ENCODE measurements around the gene AKAP6.
"Not testable (repeated sequence)": the region's sequence is repeated elsewhere in the genome, so short reads cannot be mapped to it uniquely, and the experiment has no call there.

The AKAP6 gene

GRCh38 chr14:32762886-32763285 is 433.8 kb downstream of the AKAP6 start:
- Histone ChIP-seq H3K4me2 (ENCODE audit: low read length) (peak overlapping the region; percentile 18), H3K27me3 (ENCODE audit: control insufficient read depth, insufficient read depth, low read length) (no peaks in the 10 kb centered on the region), H3K36me3 (ENCODE audit: insufficient read depth, low read length) (no peaks in the 10 kb centered on the region), H3K4me3 (ENCODE audit: low read length) (no peak overlapping the region), H3K4me1 (ENCODE audit: control insufficient read depth, insufficient read depth, low read length) (peaks cover 40% of the 10 kb centered on the region), H3K9ac (ENCODE audit: low read depth, low read length) (peak overlapping the region; percentile 35), H3K9me3 (replicated peaks; ENCODE audit: low read length) (no peaks in the 10 kb centered on the region)

GRCh38 chr14:32763673-32764072 is 434.6 kb downstream of the AKAP6 start:
- Histone ChIP-seq H3K9me3 (replicated peaks; ENCODE audit: low read length) (no peaks in the 10 kb centered on the region), H3K4me3 (ENCODE audit: low read length) (no peak overlapping the region), H3K4me1 (ENCODE audit: control insufficient read depth, insufficient read depth, low read length) (peaks cover 40% of the 10 kb centered on the region), H3K36me3 (ENCODE audit: insufficient read depth, low read length) (no peaks in the 10 kb centered on the region), H3K27me3 (ENCODE audit: control insufficient read depth, insufficient read depth, low read length) (no peaks in the 10 kb centered on the region), H3K4me2 (ENCODE audit: low read length) (peak overlapping the region; percentile 10), H3K9ac (ENCODE audit: low read depth, low read length) (peak overlapping the region; percentile 35)

GRCh38 chr14:32764131-32764530 is 435.0 kb downstream of the AKAP6 start:
- no peak overlapping the region for H3K4me3 ChIP-seq (ENCODE audit: low read length)

GRCh38 chr14:32770422-32770821 is 441.3 kb downstream of the AKAP6 start:
- H3K4me3 ChIP-seq (ENCODE audit: low read length), result no peak overlapping the region

More at GRCh38 chr14:32764131-32764530, 435.0 kb downstream of the AKAP6 start:
- Histone ChIP-seq H3K4me2 (ENCODE audit: low read length) (peak overlapping the region; percentile 47), H3K9me3 (replicated peaks; ENCODE audit: low read length) (no peaks in the 10 kb centered on the region), H3K4me1 (ENCODE audit: control insufficient read depth, insufficient read depth, low read length) (peaks cover 40% of the 10 kb centered on the region), H3K9ac (ENCODE audit: low read depth, low read length) (peak overlapping the region; percentile 58), H3K36me3 (ENCODE audit: insufficient read depth, low read length) (no peaks in the 10 kb centered on the region), H3K27me3 (ENCODE audit: control insufficient read depth, insufficient read depth, low read length) (no peaks in the 10 kb centered on the region)

GRCh38 chr14:32774214-32774613 is 445.1 kb downstream of the AKAP6 start:
- Histone ChIP-seq H3K27me3 (ENCODE audit: control insufficient read depth, insufficient read depth, low read length) (no peaks in the 10 kb centered on the region), H3K9ac (ENCODE audit: low read depth, low read length) (no peak overlapping the region), H3K4me3 (ENCODE audit: low read length) (no peak overlapping the region), H3K4me2 (ENCODE audit: low read length) (no peak overlapping the region), H3K4me1 (ENCODE audit: control insufficient read depth, insufficient read depth, low read length) (no peaks in the 10 kb centered on the region), H3K9me3 (replicated peaks; ENCODE audit: low read length) (no peaks in the 10 kb centered on the region), H3K36me3 (ENCODE audit: insufficient read depth, low read length) (no peaks in the 10 kb centered on the region)

More at GRCh38 chr14:32770422-32770821, 441.3 kb downstream of the AKAP6 start:
- H3K27me3 ChIP-seq (ENCODE audit: control insufficient read depth, insufficient read depth, low read length), result no peaks in the 10 kb centered on the region
- H3K9me3 ChIP-seq (replicated peaks; ENCODE audit: low read length), result no peaks in the 10 kb centered on the region
- no peak overlapping the region for H3K9ac ChIP-seq (ENCODE audit: low read depth, low read length)
- no peak overlapping the region for H3K4me2 ChIP-seq (ENCODE audit: low read length)
- no peaks in the 10 kb centered on the region for H3K36me3 ChIP-seq (ENCODE audit: insufficient read depth, low read length)
- H3K4me1 ChIP-seq (ENCODE audit: control insufficient read depth, insufficient read depth, low read length), result no peaks in the 10 kb centered on the region

- H3K36me3 ChIP-seq (ENCODE audit: insufficient read depth, low read length), result no peaks in the 10 kb centered on the region
- no peaks in the 10 kb centered on the region for H3K4me1 ChIP-seq (ENCODE audit: control insufficient read depth, insufficient read depth, low read length)
- H3K27me3 ChIP-seq (ENCODE audit: control insufficient read depth, insufficient read depth, low read length), result no peaks in the 10 kb centered on the region
- H3K9me3 ChIP-seq (replicated peaks; ENCODE audit: low read length), result no peaks in the 10 kb centered on the region
- H3K4me3 ChIP-seq (ENCODE audit: low read length), result no peak overlapping the region
- no peak overlapping the region for H3K4me2 ChIP-seq (ENCODE audit: low read length)
- no peak overlapping the region for H3K9ac ChIP-seq (ENCODE audit: low read depth, low read length)
These were observed 450.7 kb downstream of the AKAP6 start for GRCh38 chr14:32779840-32780239.

GRCh38 chr14:32784405-32784804 is 455.3 kb downstream of the AKAP6 start:
- Histone ChIP-seq H3K36me3 (ENCODE audit: insufficient read depth, low read length) (no peaks in the 10 kb centered on the region), H3K27me3 (ENCODE audit: control insufficient read depth, insufficient read depth, low read length) (no peaks in the 10 kb centered on the region), H3K4me3 (ENCODE audit: low read length) (no peak overlapping the region), H3K9ac (ENCODE audit: low read depth, low read length) (no peak overlapping the region), H3K4me2 (ENCODE audit: low read length) (no peak overlapping the region), H3K9me3 (replicated peaks; ENCODE audit: low read length) (no peaks in the 10 kb centered on the region), H3K4me1 (ENCODE audit: control insufficient read depth, insufficient read depth, low read length) (no peaks in the 10 kb centered on the region)

GRCh38 chr14:32785585-32785984 is 456.5 kb downstream of the AKAP6 start:
- H3K4me2 ChIP-seq (ENCODE audit: low read length), result no peak overlapping the region
- H3K27me3 ChIP-seq (ENCODE audit: control insufficient read depth, insufficient read depth, low read length), result no peaks in the 10 kb centered on the region
- no peak overlapping the region for H3K9ac ChIP-seq (ENCODE audit: low read depth, low read length)

GRCh38 chr14:32786886-32787285 is 457.8 kb downstream of the AKAP6 start:
- Histone ChIP-seq H3K9me3 (replicated peaks; ENCODE audit: low read length) (no peaks in the 10 kb centered on the region), H3K27me3 (ENCODE audit: control insufficient read depth, insufficient read depth, low read length) (no peaks in the 10 kb centered on the region)

More at GRCh38 chr14:32785585-32785984, 456.5 kb downstream of the AKAP6 start:
- Histone ChIP-seq H3K4me3 (ENCODE audit: low read length) (no peak overlapping the region), H3K9me3 (replicated peaks; ENCODE audit: low read length) (no peaks in the 10 kb centered on the region), H3K36me3 (ENCODE audit: insufficient read depth, low read length) (no peaks in the 10 kb centered on the region), H3K4me1 (ENCODE audit: control insufficient read depth, insufficient read depth, low read length) (no peaks in the 10 kb centered on the region)

GRCh38 chr14:32793033-32793432 is 463.9 kb downstream of the AKAP6 start:
- H3K4me2 ChIP-seq (ENCODE audit: low read length); H3K4me3 ChIP-seq (ENCODE audit: low read length); H3K9me3 ChIP-seq (replicated peaks; ENCODE audit: low read length); H3K36me3 ChIP-seq (ENCODE audit: insufficient read depth, low read length); H3K27me3 ChIP-seq (ENCODE audit: control insufficient read depth, insufficient read depth, low read length); H3K9ac ChIP-seq (ENCODE audit: low read depth, low read length); H3K4me1 ChIP-seq (ENCODE audit: control insufficient read depth, insufficient read depth, low read length): not testable (repeated sequence)

More at GRCh38 chr14:32786886-32787285, 457.8 kb downstream of the AKAP6 start:
- Histone ChIP-seq H3K4me3 (ENCODE audit: low read length) (no peak overlapping the region), H3K4me1 (ENCODE audit: control insufficient read depth, insufficient read depth, low read length) (no peaks in the 10 kb centered on the region), H3K4me2 (ENCODE audit: low read length) (no peak overlapping the region), H3K36me3 (ENCODE audit: insufficient read depth, low read length) (no peaks in the 10 kb centered on the region), H3K9ac (ENCODE audit: low read depth, low read length) (no peak overlapping the region)

GRCh38 chr14:32800320-32800719 is 471.2 kb downstream of the AKAP6 start:
- no peak overlapping the region for H3K9ac ChIP-seq (ENCODE audit: low read depth, low read length)
- no peaks in the 10 kb centered on the region for H3K4me1 ChIP-seq (ENCODE audit: control insufficient read depth, insufficient read depth, low read length)
- H3K4me3 ChIP-seq (ENCODE audit: low read length), result no peak overlapping the region
- H3K27me3 ChIP-seq (ENCODE audit: control insufficient read depth, insufficient read depth, low read length), result no peaks in the 10 kb centered on the region
- peaks cover 6% of the 10 kb centered on the region for H3K9me3 ChIP-seq (replicated peaks; ENCODE audit: low read length)
- no peaks in the 10 kb centered on the region for H3K36me3 ChIP-seq (ENCODE audit: insufficient read depth, low read length)
- no peak overlapping the region for H3K4me2 ChIP-seq (ENCODE audit: low read length)

- no peak overlapping the region for H3K4me2 ChIP-seq (ENCODE audit: low read length)
- no peaks in the 10 kb centered on the region for H3K4me1 ChIP-seq (ENCODE audit: control insufficient read depth, insufficient read depth, low read length)
- H3K36me3 ChIP-seq (ENCODE audit: insufficient read depth, low read length), result no peaks in the 10 kb centered on the region
- H3K4me3 ChIP-seq (ENCODE audit: low read length), result no peak overlapping the region
- H3K27me3 ChIP-seq (ENCODE audit: control insufficient read depth, insufficient read depth, low read length), result no peaks in the 10 kb centered on the region
- H3K9ac ChIP-seq (ENCODE audit: low read depth, low read length), result no peak overlapping the region
- H3K9me3 ChIP-seq (replicated peaks; ENCODE audit: low read length), result peaks cover 6% of the 10 kb centered on the region
These were observed 473.2 kb downstream of the AKAP6 start for GRCh38 chr14:32802295-32802694.
